HepG2 (cell line): ENCODE measurements around the gene ONECUT1. TPM values are rescaled to one million over a fixed set of nuclear protein-coding genes. Genes with fewer than 3 reads are reported as not detected.

ENCODE experiments used
- ATAC-seq: fragments of 200-7000 bp; cut with Tn5 transposase; 3 replicates; pipeline ENCODE4 v1.9.1; 2020; ENCODE audit warnings: mild to moderate bottlenecking, moderate library complexity
- BruUV-seq: library from RNA; stranded (reverse); fragments of 400-500 nt; replicated peaks from 2 replicates; lab custom pipeline; 2021; lab: Mats Ljungman, UMichigan
- CTCF ChIA-PET: fragments of 300-600 bp; formaldehyde crosslinking; extraction: SDS; loops from one replicate; lab custom pipeline; 2021; ENCODE audit warnings: low total read pairs, inconsistent platforms, low intra/inter-chr PET ratio; lab: Yijun Ruan, JAX
- POLR2A ChIA-PET: fragments of 350-600 bp; sonication (Branson Sonifier 250); formaldehyde crosslinking; loops from one replicate; lab custom pipeline; 2020; ENCODE audit warnings: antibody characterized with exemption, inconsistent platforms; lab: Yijun Ruan, JAX
- DNase-seq: peaks from one replicate; pipeline ENCODE4 v3.0.0-alpha.2; 2015; ENCODE audit warnings: low spot score
- FAIRE-seq: peaks from 3 replicates; lab custom pipeline; 2011; peaks lifted over from hg19 to GRCh38; lab: Jason Lieb, UNC
- H2AFZ ChIP-seq: one replicate; pipeline ENCODE4 v1.6.1; 2011; ENCODE audit warnings: low read length, inconsistent platforms
- H3K27ac ChIP-seq: fragments of 300-600 bp; 3 replicates; pipeline ENCODE4 v1.8.0; 2011; ENCODE audit warnings: mixed run types, mild to moderate bottlenecking, mixed read lengths, low read length, inconsistent platforms; ENCODE audit not compliant: insufficient read depth; ENCODE audit errors: extremely low read length
- H3K27me3 ChIP-seq, 2 experiments: fragments of 200-600 bp in 1 of 2; 2 replicates in 1 of 2; 3 replicates in 1 of 2; pipeline versions ENCODE4 v1.6.0 to v1.8.0; 2011; ENCODE audit warnings: low read length in 2 of 2, mild to moderate bottlenecking in 2 of 2, moderate library complexity in 2 of 2, inconsistent platforms in 1 of 2; ENCODE audit not compliant: insufficient read depth in 2 of 2, control insufficient read depth in 1 of 2
- H3K36me3 ChIP-seq, 2 experiments: fragments of 200-600 bp in 1 of 2; replicated peaks in 1 of 2; 2 replicates in 1 of 2; 3 replicates in 1 of 2; pipeline versions ENCODE4 v1.5.1 to v1.8.0; 2011; ENCODE audit warnings: low read length in 2 of 2, inconsistent platforms in 1 of 2; ENCODE audit not compliant: insufficient read depth in 2 of 2, control insufficient read depth in 1 of 2
- H3K4me1 ChIP-seq: 2 replicates; pipeline ENCODE4 v1.5.1; 2012; ENCODE audit warnings: low read length, inconsistent platforms; ENCODE audit not compliant: insufficient read depth
- H3K4me2 ChIP-seq: 2 replicates; pipeline ENCODE4 v1.6.0; 2011; ENCODE audit warnings: low read depth, low read length, inconsistent platforms
- H3K4me3 ChIP-seq, 3 experiments: fragments of 200-600 bp in 1 of 3; sonication (generic), shearing (Covaris generic) in 1 of 3; replicated peaks in 1 of 3; 2 replicates each; pipeline ENCODE4 v1.5.1; 2011 to 2016; ENCODE audit warnings: low read length in 3 of 3, inconsistent platforms in 2 of 3, low read depth in 2 of 3, mild to moderate bottlenecking in 2 of 3, control low read depth in 1 of 3, mixed read lengths in 1 of 3; ENCODE audit not compliant: insufficient read depth in 1 of 3
- H3K79me2 ChIP-seq: one replicate; pipeline ENCODE4 v1.6.1; 2011; ENCODE audit warnings: low read length, inconsistent platforms; ENCODE audit not compliant: insufficient read depth
- H3K9ac ChIP-seq: 2 replicates; pipeline ENCODE4 v1.6.0; 2011; ENCODE audit warnings: mild to moderate bottlenecking, low read depth, low read length, inconsistent platforms; ENCODE audit not compliant: insufficient read depth
- H3K9me3 ChIP-seq: 2 replicates; pipeline ENCODE4 v1.5.1; 2012; ENCODE audit warnings: mild to moderate bottlenecking, low read length
- H4K20me1 ChIP-seq: 2 replicates; pipeline ENCODE4 v1.6.0; 2011; ENCODE audit warnings: inconsistent platforms, mild to moderate bottlenecking, low read length, moderate library complexity; ENCODE audit not compliant: insufficient read depth
- EHMT2 ChIP-seq: fragments of 200-600 bp; sonication (generic); IDR thresholded peaks from 2 replicates; pipeline ENCODE4 v1.7.0; 2017; ENCODE audit warnings: antibody characterized with exemption, low read depth, low read length, borderline replicate concordance
- FLYWCH1 ChIP-seq: sonication (generic); formaldehyde crosslinking; IDR thresholded peaks from 2 replicates; pipeline ENCODE4 v1.8.1; 2023; ENCODE audit warnings: mild to moderate bottlenecking, missing genetic modification reagents
- JUNB ChIP-seq: sonication (generic); formaldehyde crosslinking; IDR thresholded peaks from 2 replicates; pipeline ENCODE4 v1.8.0; 2022; ENCODE audit warnings: missing genetic modification reagents, mild to moderate bottlenecking, borderline replicate concordance
- POLR2A ChIP-seq, 2 experiments: IDR thresholded peaks; 2 replicates each; pipeline ENCODE4 v1.6.1; 2011; ENCODE audit warnings: low read depth in 2 of 2, low read length in 2 of 2, mild to moderate bottlenecking in 1 of 2, moderate library complexity in 1 of 2; ENCODE audit not compliant: insufficient read depth in 1 of 2
- SMYD3 ChIP-seq: sonication (generic); formaldehyde crosslinking; IDR thresholded peaks from 2 replicates; pipeline ENCODE4 v1.8.1; 2023; ENCODE audit warnings: mild to moderate bottlenecking, missing genetic modification reagents
- SOX5 ChIP-seq: IDR thresholded peaks from 2 replicates; pipeline ENCODE4 v1.6.1; 2016; ENCODE audit warnings: borderline replicate concordance
- SRF ChIP-seq: IDR thresholded peaks from 2 replicates; pipeline ENCODE4 v1.6.1; 2011; ENCODE audit warnings: mild to moderate bottlenecking, low read depth, low read length, moderate library complexity
- SRY ChIP-seq: sonication (generic); formaldehyde crosslinking; IDR thresholded peaks from 2 replicates; pipeline ENCODE4 v1.8.0; 2022; ENCODE audit warnings: mild to moderate bottlenecking, missing genetic modification reagents
- STAT5B ChIP-seq: sonication (generic); formaldehyde crosslinking; IDR thresholded peaks from 2 replicates; pipeline ENCODE4 v1.4.0; 2020; ENCODE audit warnings: missing genetic modification reagents
- ZBTB10 ChIP-seq: sonication (generic); formaldehyde crosslinking; IDR thresholded peaks from 2 replicates; pipeline ENCODE4 v1.4.0; 2020; ENCODE audit warnings: missing genetic modification reagents, borderline replicate concordance
- ZNF280B ChIP-seq: sonication (generic); formaldehyde crosslinking; IDR thresholded peaks from 2 replicates; pipeline ENCODE4 v1.5.0; 2020; ENCODE audit warnings: missing genetic modification reagents, mild to moderate bottlenecking, borderline replicate concordance
- ZNF597 ChIP-seq: sonication (generic); formaldehyde crosslinking; IDR thresholded peaks from 2 replicates; pipeline ENCODE4 v1.5.0; 2020; ENCODE audit warnings: missing genetic modification reagents
- ZNF713 ChIP-seq: sonication (generic); formaldehyde crosslinking; IDR thresholded peaks from 2 replicates; pipeline ENCODE4 v1.4.0; 2020; ENCODE audit warnings: mild to moderate bottlenecking, missing genetic modification reagents
- WGBS: methylation state at CpG from one replicate; pipeline ENCODE4 v1.1.6; 2017; ENCODE audit warnings: low lambda C conversion rate; 5-methylcytosine and 5-hydroxymethylcytosine counted together
- in situ Hi-C: cut with HindIII; loops from 2 replicates; pipeline ENCODE4 v1.10.0; 2017; ENCODE audit warnings: low pct_unique_long_range_greater_than_20kb; ENCODE audit not compliant: extremely low pct_ligation_motif_present
- intact Hi-C: fragments of 100-400 bp; cut with micrococcal nuclease; formaldehyde crosslinking; loops from one replicate; pipeline ENCODE4 v1.10.0; 2022; ENCODE audit not compliant: unreplicated experiment
- polyA plus RNA-seq, 8 experiments: library from polyadenylated mRNA; depleted of rRNA in 3 of 8; stranded (reverse) in 7 of 8; unstranded in 1 of 8; fragments of >200 nt; fragmentation: Illumina TruSeq in 4 of 8; extraction: Trizol in 4 of 8; gene quantifications; 2 replicates each; pipeline versions ENCODE4 v1.2.1 to v1.2.3, GENCODE V29; 2011 to 2016; ENCODE audit warnings: low read depth in 4 of 8, missing spikeins in 1 of 8, mixed read lengths in 1 of 8; ENCODE audit not compliant: insufficient read depth in 1 of 8
- total RNA-seq, 5 experiments: library from RNA; depleted of rRNA; stranded (reverse); fragments of >200 nt; fragmentation: Illumina TruSeq; extraction: Trizol; gene quantifications; 2 replicates each; pipeline ENCODE4 v1.2.3, GENCODE V29; 2016; ENCODE audit warnings: low read depth in 1 of 5

The ONECUT1 gene
- total and polyA plus RNA-seq, 2 of the 13 experiments (the other 11 are each of a cell fraction or from before 2014, with no cell fraction given), result 3.5 to 9.1 TPM

- Histone ChIP-seq H3K36me3 (no peaks in the 10 kb centered on the region), H3K4me2 (no peak overlapping the region), H3K27ac (no peak overlapping the region), H4K20me1 (no peaks in the 10 kb centered on the region), H2AFZ (no peak overlapping the region), H3K27me3 (peaks cover 0 to 8% of the 10 kb centered on the region in 2 experiments; a peak in 2 of 5 replicates), H3K4me1 (peaks cover 14% of the 10 kb centered on the region), H3K4me3 (no peak overlapping the region), H3K9me3 (no peaks in the 10 kb centered on the region), H3K9ac (no peak overlapping the region), H3K79me2 (no peaks in the 10 kb centered on the region)
- ChIA-PET POLR2A (no interaction called here), CTCF (no interaction called here)
- BruUV-seq, result no TSS peak
- 33% methylated on average over 2 of the region's 2 CpGs for WGBS
- FAIRE-seq (no peak), DNase-seq (no peak), ATAC-seq (no peak)
- intact Hi-C loops (no loop called here), in situ Hi-C loops (no loop called here)
- TF ChIP-seq SOX5 (CRISPR knock-in tag) (no peak), FLYWCH1 (no peak), SMYD3 (no peak), JUNB (CRISPR knock-in tag) (no peak), ZNF713 (CRISPR knock-in tag) (no peak), EHMT2 (no peak), SRY (CRISPR knock-in tag) (no peak), ZNF597 (CRISPR knock-in tag) (no peak)
Observed at GRCh38 chr15:52808996-52809395, 18.9 kb upstream of the ONECUT1 start.

GRCh38 chr15:52808441-52808840 is 18.3 kb upstream of the ONECUT1 start:
- Histone ChIP-seq H3K79me2 (no peaks in the 10 kb centered on the region), H3K4me2 (no peak overlapping the region), H3K9ac (no peak overlapping the region), H3K27me3 (peaks cover 0 to 12% of the 10 kb centered on the region in 2 experiments; a peak in 2 of 5 replicates), H2AFZ (no peak overlapping the region), H3K4me3 (no peak overlapping the region), H3K4me1 (peaks cover 20% of the 10 kb centered on the region), H3K36me3 (no peaks in the 10 kb centered on the region), H3K9me3 (no peaks in the 10 kb centered on the region), H4K20me1 (no peaks in the 10 kb centered on the region), H3K27ac (no peak overlapping the region)
- CTCF ChIA-PET, result no interaction called here
- intact Hi-C loops, result no loop called here
- in situ Hi-C loops, result no loop called here
- DNase-seq (no peak), ATAC-seq (no peak), FAIRE-seq (no peak)
- POLR2A ChIA-PET, result no interaction called here
- WGBS, result 6% methylated on average over 1 of the region's 1 CpG
- BruUV-seq, result no TSS peak
- no peak for TF ChIP-seq STAT5B (CRISPR knock-in tag)
- TF ChIP-seq POLR2A (IDR thresholded peaks at IDR 0.05; ENCODE audit: insufficient read depth in 1 of 2, low read depth in 2 of 2, low read length in 2 of 2), result no peak
- no peak for TF ChIP-seq EHMT2
- TF ChIP-seq ZBTB10 (CRISPR knock-in tag), result no peak
- TF ChIP-seq SRF, result no peak
- TF ChIP-seq ZNF280B (CRISPR knock-in tag), result no peak
